ENCODE data around the gene HYLS1. TPM values are rescaled to one million over a fixed set of nuclear protein-coding genes. Genes with fewer than 3 reads are reported as not detected.

HYLS1 gene
- total RNA-seq, 4 donors from 2014 or later, result 2.6 to 4.9 (median 3.0) TPM

GRCh38 chr11:125922156-125922555 lies 34.7 kb downstream of the HYLS1 start:
- DNase-seq (ENCODE audit: low spot score), result no peak
- TF ChIP-seq CTCF (IDR thresholded peaks at IDR 0.05), result no peak
- no peak for ATAC-seq (ENCODE audit: low FRiP score)

GRCh38 chr11:125923012-125923579 lies 35.6 kb downstream of the HYLS1 start:
- DNase-seq (ENCODE audit: low spot score), result no peak
- peak in 1 of 3 donors; percentile 40 for TF ChIP-seq CTCF (IDR thresholded peaks at IDR 0.05)
- ATAC-seq (ENCODE audit: low FRiP score), result peak; percentile 71

- DNase-seq (ENCODE audit: low spot score), result no peak
- TF ChIP-seq CTCF (IDR thresholded peaks at IDR 0.05), result no peak
- ATAC-seq (ENCODE audit: low FRiP score), result no peak
Observed at GRCh38 chr11:125923633-125924032, 36.2 kb downstream of the HYLS1 start.

GRCh38 chr11:125924384-125925007 lies 37.0 kb downstream of the HYLS1 start:
- no peak for DNase-seq (ENCODE audit: low spot score)
- no peak for TF ChIP-seq CTCF (IDR thresholded peaks at IDR 0.05)
- no peak for ATAC-seq (ENCODE audit: low FRiP score)

GRCh38 chr11:125925247-125925740 lies 37.8 kb downstream of the HYLS1 start:
- no peak for DNase-seq (ENCODE audit: low spot score)
- no peak for TF ChIP-seq CTCF (IDR thresholded peaks at IDR 0.05)
- no peak for ATAC-seq (ENCODE audit: low FRiP score)

GRCh38 chr11:125925804-125926203 lies 38.3 kb downstream of the HYLS1 start:
- DNase-seq (ENCODE audit: low spot score) (no peak), ATAC-seq (ENCODE audit: low FRiP score) (no peak)
- no peak for TF ChIP-seq CTCF (IDR thresholded peaks at IDR 0.05)

GRCh38 chr11:125926682-125927081 lies 39.2 kb downstream of the HYLS1 start:
- no peak for TF ChIP-seq CTCF (IDR thresholded peaks at IDR 0.05)
- DNase-seq (ENCODE audit: low spot score) (no peak), ATAC-seq (ENCODE audit: low FRiP score) (no peak)
